Esophagus muscularis mucosa (tissue), 3 donors: ENCODE measurements around the gene ZNF516.

Experiments used
- POLR2A ChIP-seq: fragments of 450-650 bp; IDR thresholded peaks from one replicate; pipeline ENCODE4 v1.6.1; 2017; ENCODE audit warnings: antibody characterized with exemption, moderate library complexity, mild to moderate bottlenecking, low read depth
- POLR2AphosphoS5 ChIP-seq, 2 donors: sonication (generic); formaldehyde crosslinking; IDR thresholded peaks; one replicate each; pipeline ENCODE4 v1.6.1; 2017; ENCODE audit warnings: antibody characterized with exemption in 2 of 2
- TF ChIP-seq, protein P1 (sequence below), 3 experiments: fragments of 200-600 bp in 2 of 3; fragments of 450-650 bp in 1 of 3; sonication (generic) in 2 of 3; IDR thresholded peaks; one replicate each; pipeline ENCODE4 v1.5.1; 2017 to 2019; ENCODE audit warnings: antibody characterized with exemption in 3 of 3, mild to moderate bottlenecking in 2 of 3, moderate library complexity in 1 of 3

DNA sequence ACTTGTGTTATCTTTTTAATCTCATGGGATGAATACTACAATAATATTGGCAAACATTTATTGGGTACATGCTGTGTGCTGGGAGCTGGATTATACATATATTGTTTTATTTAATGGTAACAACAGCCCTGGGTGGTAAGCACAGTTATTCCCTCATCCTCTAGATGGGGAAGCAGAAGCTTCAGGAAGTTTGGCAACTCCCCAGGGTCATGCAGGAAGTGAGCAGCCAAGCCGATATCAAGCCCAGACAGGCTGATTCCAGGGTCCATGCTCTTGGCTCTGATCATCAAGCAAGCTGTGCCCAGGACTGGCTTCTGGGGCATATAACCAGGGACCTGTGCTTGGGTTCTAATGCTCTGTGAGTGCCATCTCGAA lies 155.8 kb downstream of the ZNF516 start:
- TF ChIP-seq, protein P1, sequence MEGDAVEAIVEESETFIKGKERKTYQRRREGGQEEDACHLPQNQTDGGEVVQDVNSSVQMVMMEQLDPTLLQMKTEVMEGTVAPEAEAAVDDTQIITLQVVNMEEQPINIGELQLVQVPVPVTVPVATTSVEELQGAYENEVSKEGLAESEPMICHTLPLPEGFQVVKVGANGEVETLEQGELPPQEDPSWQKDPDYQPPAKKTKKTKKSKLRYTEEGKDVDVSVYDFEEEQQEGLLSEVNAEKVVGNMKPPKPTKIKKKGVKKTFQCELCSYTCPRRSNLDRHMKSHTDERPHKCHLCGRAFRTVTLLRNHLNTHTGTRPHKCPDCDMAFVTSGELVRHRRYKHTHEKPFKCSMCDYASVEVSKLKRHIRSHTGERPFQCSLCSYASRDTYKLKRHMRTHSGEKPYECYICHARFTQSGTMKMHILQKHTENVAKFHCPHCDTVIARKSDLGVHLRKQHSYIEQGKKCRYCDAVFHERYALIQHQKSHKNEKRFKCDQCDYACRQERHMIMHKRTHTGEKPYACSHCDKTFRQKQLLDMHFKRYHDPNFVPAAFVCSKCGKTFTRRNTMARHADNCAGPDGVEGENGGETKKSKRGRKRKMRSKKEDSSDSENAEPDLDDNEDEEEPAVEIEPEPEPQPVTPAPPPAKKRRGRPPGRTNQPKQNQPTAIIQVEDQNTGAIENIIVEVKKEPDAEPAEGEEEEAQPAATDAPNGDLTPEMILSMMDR (IDR thresholded peaks at IDR 0.05), result no peak
- TF ChIP-seq POLR2AphosphoS5 (IDR thresholded peaks at IDR 0.05) (no peak), POLR2A (no peak)
